HEK293 (cell line): Measurements from ENCODE around the gene ACTN3.

ENCODE experiments used
- CTCF ChIP-seq: fragments of 450-650 bp; formaldehyde crosslinking; IDR thresholded peaks from 2 replicates; pipeline ENCODE4 v1.5.1; 2016; ENCODE audit warnings: missing biosample characterization, missing genetic modification characterization
- YY1 ChIP-seq: fragments of 450-650 bp; formaldehyde crosslinking; IDR thresholded peaks from 2 replicates; pipeline ENCODE4 v1.5.1; 2018; ENCODE audit warnings: missing biosample characterization, missing genetic modification characterization
- ZBTB7A ChIP-seq: fragments of 450-650 bp; formaldehyde crosslinking; IDR thresholded peaks from 2 replicates; pipeline ENCODE4 v1.5.1; 2016; ENCODE audit warnings: low read depth, missing biosample characterization, missing genetic modification characterization
- ZNF132 ChIP-seq: fragments of 450-650 bp; formaldehyde crosslinking; IDR thresholded peaks from 2 replicates; pipeline ENCODE4 v1.5.1; 2017; ENCODE audit warnings: missing biosample characterization, missing genetic modification characterization, borderline replicate concordance
- ZNF585B ChIP-seq: fragments of 450-650 bp; formaldehyde crosslinking; IDR thresholded peaks from 2 replicates; pipeline ENCODE4 v1.5.1; 2016; ENCODE audit warnings: missing biosample characterization, missing genetic modification characterization

GRCh38 chr11:66548041-66548440, 1.3 kb downstream of the ACTN3 start:
- TF ChIP-seq YY1, result no peak
- TF ChIP-seq CTCF (tag by site-specific recombination), result no peak
- TF ChIP-seq ZNF132, result no peak
- TF ChIP-seq ZNF585B (tag by site-specific recombination), result no peak
- no peak for TF ChIP-seq ZBTB7A (tag by site-specific recombination)
